GM23338 (cell line): ENCODE results near the gene NPL. TPM values are rescaled to one million over a fixed set of nuclear protein-coding genes. Genes with fewer than 3 reads are reported as not detected.

ENCODE experiments used
- ATAC-seq: fragments of 200-7000 bp; cut with Tn5 transposase; 3 replicates; pipeline ENCODE4 v1.9.1; 2020
- DNase-seq: peaks from one replicate; pipeline ENCODE4 v3.0.0-alpha.2; 2015; ENCODE audit warnings: low spot score
- H2AFZ ChIP-seq: fragments of 200-600 bp; sonication (generic); 2 replicates; pipeline ENCODE4 v1.8.0; 2016; ENCODE audit warnings: antibody characterized with exemption, mild to moderate bottlenecking, moderate library complexity
- H3F3A ChIP-seq: fragments of 200-600 bp; sonication (generic); replicated peaks from 2 replicates; pipeline ENCODE4 v1.8.0; 2017; ENCODE audit warnings: antibody characterized with exemption, mixed run types, low read depth
- H3K27ac ChIP-seq: fragments of 200-600 bp; sonication (generic); 2 replicates; pipeline ENCODE4 v1.6.1; 2016; ENCODE audit warnings: low read depth
- H3K27me3 ChIP-seq: fragments of 200-600 bp; sonication (generic); 2 replicates; pipeline ENCODE4 v1.8.0; 2016; ENCODE audit warnings: mild to moderate bottlenecking, mixed run types, moderate library complexity; ENCODE audit not compliant: insufficient read depth
- H3K36me3 ChIP-seq: fragments of 200-600 bp; sonication (generic); 2 replicates; pipeline ENCODE4 v1.8.0; 2016; ENCODE audit warnings: mild to moderate bottlenecking; ENCODE audit not compliant: insufficient read depth
- H3K4me1 ChIP-seq: fragments of 200-600 bp; sonication (generic); 2 replicates; pipeline ENCODE4 v1.8.0; 2016; ENCODE audit warnings: mild to moderate bottlenecking, moderate library complexity; ENCODE audit not compliant: insufficient read depth
- H3K4me2 ChIP-seq: fragments of 200-600 bp; sonication (generic); 2 replicates; pipeline ENCODE4 v1.7.1; 2017; ENCODE audit warnings: mixed run types
- H3K4me3 ChIP-seq: fragments of 200-600 bp; sonication (generic); 2 replicates; pipeline ENCODE4 v1.6.1; 2016; ENCODE audit warnings: mixed run types
- H3K79me2 ChIP-seq: fragments of 200-600 bp; sonication (generic); replicated peaks from 2 replicates; pipeline ENCODE4 v1.8.0; 2017; ENCODE audit warnings: mild to moderate bottlenecking; ENCODE audit not compliant: insufficient read depth
- H3K9me2 ChIP-seq: fragments of 200-600 bp; sonication (generic); 2 replicates; pipeline ENCODE4 v1.8.0; 2017; ENCODE audit not compliant: insufficient read depth
- H4K20me1 ChIP-seq: fragments of 200-600 bp; sonication (generic); replicated peaks from 2 replicates; pipeline ENCODE4 v1.8.0; 2017; ENCODE audit warnings: mild to moderate bottlenecking; ENCODE audit not compliant: insufficient read depth
- H3K27ac Mint-ChIP-seq: 2 replicates; pipeline ENCODE4 v1.8.0; 2020; ENCODE audit warnings: inconsistent platforms, mild to moderate bottlenecking, moderate library complexity, mixed read lengths
- H3K27me3 Mint-ChIP-seq: 3 replicates; pipeline ENCODE4 v1.8.0; 2022; ENCODE audit warnings: low read depth, mild to moderate bottlenecking, moderate library complexity, mixed read lengths, inconsistent platforms; ENCODE audit not compliant: insufficient read depth, poor library complexity
- H3K36me3 Mint-ChIP-seq: 3 replicates; pipeline ENCODE4 v1.8.0; 2021; ENCODE audit warnings: low read depth, mild to moderate bottlenecking, inconsistent platforms, moderate library complexity, mixed read lengths
- H3K4me1 Mint-ChIP-seq: 3 replicates; pipeline ENCODE4 v1.8.0; 2020; ENCODE audit warnings: mild to moderate bottlenecking, inconsistent platforms, mixed read lengths
- H3K4me3 Mint-ChIP-seq: 3 replicates; pipeline ENCODE4 v1.8.0; 2021; ENCODE audit warnings: moderate library complexity, mild to moderate bottlenecking, inconsistent platforms, mixed read lengths
- H3K9me3 Mint-ChIP-seq: 3 replicates; pipeline ENCODE4 v1.8.0; 2020; ENCODE audit warnings: moderate library complexity, mild to moderate bottlenecking, inconsistent platforms, mixed read lengths
- NANOG ChIP-seq: IDR thresholded peaks from 2 replicates; pipeline ENCODE4 v1.6.1; 2016; ENCODE audit warnings: antibody characterized with exemption, borderline replicate concordance
- POLR2AphosphoS5 ChIP-seq: IDR thresholded peaks from 2 replicates; pipeline ENCODE4 v1.6.1; 2016; ENCODE audit warnings: antibody characterized with exemption, low read depth
- polyA plus RNA-seq: library from polyadenylated mRNA; unstranded; fragments of >200 nt; fragmentation: Nextera tagmentation; extraction: Ambion mirVana; gene quantifications from 2 replicates; pipeline ENCODE4 v1.2.1, GENCODE V29; 2016
- total RNA-seq: library from RNA; depleted of rRNA; stranded (reverse); fragments of >200 nt; shearing (Covaris generic); gene quantifications from 2 replicates; pipeline ENCODE4 v1.2.3, GENCODE V29; 2014
- TF ChIP-seq, protein P1 (sequence below): fragments of 250-450 bp; sonication (Bioruptor Pico); IDR thresholded peaks from 2 replicates; pipeline ENCODE4 v1.5.0; 2020; ENCODE audit warnings: mild to moderate bottlenecking, moderate library complexity
- TF ChIP-seq, protein P2 (sequence below), 2 experiments: fragments of 200-600 bp in 1 of 2; sonication (generic) in 1 of 2; conservative IDR thresholded peaks; 2 replicates each; pipeline versions ENCODE4 v1.5.1 to v1.6.1; 2016 to 2017; ENCODE audit warnings: antibody characterized with exemption in 2 of 2, low read depth in 2 of 2, mild to moderate bottlenecking in 2 of 2, moderate library complexity in 1 of 2

NPL gene
- total and polyA plus RNA-seq, 2 experiments from 2014 or later = 2.4 to 2.8 TPM

DNA sequence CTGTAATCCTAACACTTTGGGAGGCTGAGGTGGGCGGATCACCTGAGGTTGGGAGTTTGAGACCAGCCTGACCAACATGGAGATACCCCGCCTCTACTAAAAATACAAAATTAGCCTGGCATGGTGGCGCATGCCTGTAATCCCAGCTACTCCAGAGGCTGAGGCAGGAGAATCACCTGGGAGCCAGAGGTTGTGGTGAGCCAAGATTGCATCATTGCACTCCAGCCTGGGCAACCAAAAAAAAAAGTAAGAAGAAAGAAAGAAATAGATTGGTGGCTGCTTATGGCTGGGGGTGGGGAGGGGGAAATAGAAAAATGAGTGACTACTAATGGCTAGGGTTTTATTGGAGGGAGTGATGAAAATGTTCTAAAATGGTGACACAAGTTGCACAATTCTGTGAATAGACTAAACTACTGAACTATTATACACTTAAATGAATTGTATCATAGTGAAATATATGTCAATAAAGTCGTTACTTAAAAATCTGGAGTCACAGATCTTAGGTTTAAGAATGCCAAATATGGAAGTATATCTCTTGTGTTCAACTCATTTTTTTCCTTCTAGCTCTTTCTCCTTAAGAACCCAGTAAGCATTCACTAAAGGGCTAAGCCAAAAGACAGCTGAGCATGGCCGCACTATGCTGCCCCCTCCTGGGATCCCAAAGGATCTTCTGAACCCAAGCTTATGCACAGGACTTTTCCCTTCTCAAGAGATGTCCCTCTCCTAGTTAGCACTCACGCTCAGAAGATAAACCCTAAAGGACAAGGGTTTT, 3.2 kb upstream of the NPL start:
- H3K36me3 Mint-ChIP-seq = no peaks in the 10 kb centered on the region
- Histone ChIP-seq H3K4me1 (peaks cover 13% of the 10 kb centered on the region), H3K27ac (no peak overlapping the region), H3K27me3 (peaks cover 46% of the 10 kb centered on the region), H3K9me2 (no peaks in the 10 kb centered on the region), H3F3A (no peaks in the 10 kb centered on the region; the same call in 1 of the 2 replicates), H2AFZ (no peak overlapping the region), H3K36me3 (no peaks in the 10 kb centered on the region), H3K4me3 (no peak overlapping the region), H4K20me1 (no peaks in the 10 kb centered on the region), H3K4me2 (no peak overlapping the region), H3K79me2 (no peaks in the 10 kb centered on the region)
- peak; percentile 88 for DNase-seq
- H3K4me3 Mint-ChIP-seq = no peak overlapping the region
- no peaks in the 10 kb centered on the region for H3K9me3 Mint-ChIP-seq
- H3K27me3 Mint-ChIP-seq = peaks cover 34% of the 10 kb centered on the region
- ATAC-seq = peak; percentile 45
- TF ChIP-seq POLR2AphosphoS5 = no peak
- TF ChIP-seq, protein P1, sequence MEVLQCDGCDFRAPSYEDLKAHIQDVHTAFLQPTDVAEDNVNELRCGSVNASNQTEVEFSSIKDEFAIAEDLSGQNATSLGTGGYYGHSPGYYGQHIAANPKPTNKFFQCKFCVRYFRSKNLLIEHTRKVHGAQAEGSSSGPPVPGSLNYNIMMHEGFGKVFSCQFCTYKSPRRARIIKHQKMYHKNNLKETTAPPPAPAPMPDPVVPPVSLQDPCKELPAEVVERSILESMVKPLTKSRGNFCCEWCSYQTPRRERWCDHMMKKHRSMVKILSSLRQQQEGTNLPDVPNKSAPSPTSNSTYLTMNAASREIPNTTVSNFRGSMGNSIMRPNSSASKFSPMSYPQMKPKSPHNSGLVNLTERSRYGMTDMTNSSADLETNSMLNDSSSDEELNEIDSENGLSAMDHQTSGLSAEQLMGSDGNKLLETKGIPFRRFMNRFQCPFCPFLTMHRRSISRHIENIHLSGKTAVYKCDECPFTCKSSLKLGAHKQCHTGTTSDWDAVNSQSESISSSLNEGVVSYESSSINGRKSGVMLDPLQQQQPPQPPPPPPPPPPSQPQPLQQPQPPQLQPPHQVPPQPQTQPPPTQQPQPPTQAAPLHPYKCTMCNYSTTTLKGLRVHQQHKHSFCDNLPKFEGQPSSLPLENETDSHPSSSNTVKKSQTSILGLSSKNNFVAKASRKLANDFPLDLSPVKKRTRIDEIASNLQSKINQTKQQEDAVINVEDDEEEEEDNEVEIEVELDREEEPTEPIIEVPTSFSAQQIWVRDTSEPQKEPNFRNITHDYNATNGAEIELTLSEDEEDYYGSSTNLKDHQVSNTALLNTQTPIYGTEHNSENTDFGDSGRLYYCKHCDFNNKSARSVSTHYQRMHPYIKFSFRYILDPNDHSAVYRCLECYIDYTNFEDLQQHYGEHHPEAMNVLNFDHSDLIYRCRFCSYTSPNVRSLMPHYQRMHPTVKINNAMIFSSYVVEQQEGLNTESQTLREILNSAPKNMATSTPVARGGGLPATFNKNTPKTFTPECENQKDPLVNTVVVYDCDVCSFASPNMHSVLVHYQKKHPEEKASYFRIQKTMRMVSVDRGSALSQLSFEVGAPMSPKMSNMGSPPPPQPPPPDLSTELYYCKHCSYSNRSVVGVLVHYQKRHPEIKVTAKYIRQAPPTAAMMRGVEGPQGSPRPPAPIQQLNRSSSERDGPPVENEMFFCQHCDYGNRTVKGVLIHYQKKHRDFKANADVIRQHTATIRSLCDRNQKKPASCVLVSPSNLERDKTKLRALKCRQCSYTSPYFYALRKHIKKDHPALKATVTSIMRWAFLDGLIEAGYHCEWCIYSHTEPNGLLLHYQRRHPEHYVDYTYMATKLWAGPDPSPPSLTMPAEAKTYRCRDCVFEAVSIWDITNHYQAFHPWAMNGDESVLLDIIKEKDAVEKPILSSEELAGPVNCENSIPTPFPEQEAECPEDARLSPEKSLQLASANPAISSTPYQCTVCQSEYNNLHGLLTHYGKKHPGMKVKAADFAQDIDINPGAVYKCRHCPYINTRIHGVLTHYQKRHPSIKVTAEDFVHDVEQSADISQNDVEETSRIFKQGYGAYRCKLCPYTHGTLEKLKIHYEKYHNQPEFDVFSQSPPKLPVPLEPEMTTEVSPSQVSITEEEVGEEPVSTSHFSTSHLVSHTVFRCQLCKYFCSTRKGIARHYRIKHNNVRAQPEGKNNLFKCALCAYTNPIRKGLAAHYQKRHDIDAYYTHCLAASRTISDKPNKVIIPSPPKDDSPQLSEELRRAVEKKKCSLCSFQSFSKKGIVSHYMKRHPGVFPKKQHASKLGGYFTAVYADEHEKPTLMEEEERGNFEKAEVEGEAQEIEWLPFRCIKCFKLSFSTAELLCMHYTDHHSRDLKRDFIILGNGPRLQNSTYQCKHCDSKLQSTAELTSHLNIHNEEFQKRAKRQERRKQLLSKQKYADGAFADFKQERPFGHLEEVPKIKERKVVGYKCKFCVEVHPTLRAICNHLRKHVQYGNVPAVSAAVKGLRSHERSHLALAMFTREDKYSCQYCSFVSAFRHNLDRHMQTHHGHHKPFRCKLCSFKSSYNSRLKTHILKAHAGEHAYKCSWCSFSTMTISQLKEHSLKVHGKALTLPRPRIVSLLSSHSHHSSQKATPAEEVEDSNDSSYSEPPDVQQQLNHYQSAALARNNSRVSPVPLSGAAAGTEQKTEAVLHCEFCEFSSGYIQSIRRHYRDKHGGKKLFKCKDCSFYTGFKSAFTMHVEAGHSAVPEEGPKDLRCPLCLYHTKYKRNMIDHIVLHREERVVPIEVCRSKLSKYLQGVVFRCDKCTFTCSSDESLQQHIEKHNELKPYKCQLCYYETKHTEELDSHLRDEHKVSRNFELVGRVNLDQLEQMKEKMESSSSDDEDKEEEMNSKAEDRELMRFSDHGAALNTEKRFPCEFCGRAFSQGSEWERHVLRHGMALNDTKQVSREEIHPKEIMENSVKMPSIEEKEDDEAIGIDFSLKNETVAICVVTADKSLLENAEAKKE = no peak
- TF ChIP-seq NANOG = no peak
- TF ChIP-seq, protein P2, sequence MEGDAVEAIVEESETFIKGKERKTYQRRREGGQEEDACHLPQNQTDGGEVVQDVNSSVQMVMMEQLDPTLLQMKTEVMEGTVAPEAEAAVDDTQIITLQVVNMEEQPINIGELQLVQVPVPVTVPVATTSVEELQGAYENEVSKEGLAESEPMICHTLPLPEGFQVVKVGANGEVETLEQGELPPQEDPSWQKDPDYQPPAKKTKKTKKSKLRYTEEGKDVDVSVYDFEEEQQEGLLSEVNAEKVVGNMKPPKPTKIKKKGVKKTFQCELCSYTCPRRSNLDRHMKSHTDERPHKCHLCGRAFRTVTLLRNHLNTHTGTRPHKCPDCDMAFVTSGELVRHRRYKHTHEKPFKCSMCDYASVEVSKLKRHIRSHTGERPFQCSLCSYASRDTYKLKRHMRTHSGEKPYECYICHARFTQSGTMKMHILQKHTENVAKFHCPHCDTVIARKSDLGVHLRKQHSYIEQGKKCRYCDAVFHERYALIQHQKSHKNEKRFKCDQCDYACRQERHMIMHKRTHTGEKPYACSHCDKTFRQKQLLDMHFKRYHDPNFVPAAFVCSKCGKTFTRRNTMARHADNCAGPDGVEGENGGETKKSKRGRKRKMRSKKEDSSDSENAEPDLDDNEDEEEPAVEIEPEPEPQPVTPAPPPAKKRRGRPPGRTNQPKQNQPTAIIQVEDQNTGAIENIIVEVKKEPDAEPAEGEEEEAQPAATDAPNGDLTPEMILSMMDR (conservative IDR thresholded peaks at IDR 0.05; ENCODE audit: low read depth in 2 of 2) = peak; percentile 76 to 86
- no peak overlapping the region for H3K27ac Mint-ChIP-seq
- peaks cover 27% of the 10 kb centered on the region for H3K4me1 Mint-ChIP-seq
